RCC 7860 (cell line): ENCODE data around the gene WIPF1.

Experiments used
- DNase-seq: peaks from one replicate; pipeline ENCODE4 v3.0.0-alpha.2; 2015; ENCODE audit warnings: low spot score
- FAIRE-seq: peaks from 2 replicates; lab custom pipeline; 2012; peaks lifted over from hg19 to GRCh38; lab: Jason Lieb, UNC

The WIPF1 gene

GRCh38 chr2:174599310-174599921 is 1.8 kb upstream of the WIPF1 start:
- FAIRE-seq, result no peak
- no peak for DNase-seq

- FAIRE-seq, result no peak
- no peak for DNase-seq
Observed at GRCh38 chr2:174597009-174597344, 627 bp downstream of the WIPF1 start.

- DNase-seq (no peak), FAIRE-seq (no peak)
Observed at GRCh38 chr2:174595891-174596397, 1.7 kb downstream of the WIPF1 start.

GRCh38 chr2:174595116-174595809 is 2.3 kb downstream of the WIPF1 start:
- no peak for FAIRE-seq
- DNase-seq, result no peak

GRCh38 chr2:174594456-174594855 is 3.1 kb downstream of the WIPF1 start:
- no peak for FAIRE-seq

GRCh38 chr2:174593574-174594203 is 3.9 kb downstream of the WIPF1 start:
- DNase-seq (peak; percentile 31), FAIRE-seq (no peak)

More at GRCh38 chr2:174594456-174594855, 3.1 kb downstream of the WIPF1 start:
- DNase-seq, result no peak

GRCh38 chr2:174593041-174593440 is 4.6 kb downstream of the WIPF1 start:
- FAIRE-seq (no peak), DNase-seq (no peak)

- DNase-seq, result no peak
- FAIRE-seq, result no peak
Observed at GRCh38 chr2:174591740-174592139, 5.9 kb downstream of the WIPF1 start.

- FAIRE-seq (no peak), DNase-seq (no peak)
Observed at GRCh38 chr2:174590928-174591648, 6.5 kb downstream of the WIPF1 start.

- no peak for FAIRE-seq
- DNase-seq, result no peak
Observed at GRCh38 chr2:174590346-174590745, 7.3 kb downstream of the WIPF1 start.

- no peak for FAIRE-seq
- DNase-seq, result no peak
Observed at GRCh38 chr2:174589334-174589733, 8.3 kb downstream of the WIPF1 start.

GRCh38 chr2:174588463-174588862 is 9.1 kb downstream of the WIPF1 start:
- FAIRE-seq (no peak), DNase-seq (no peak)

GRCh38 chr2:174587579-174587978 is 10.0 kb downstream of the WIPF1 start:
- no peak for FAIRE-seq

GRCh38 chr2:174586418-174587295 is 10.9 kb downstream of the WIPF1 start:
- FAIRE-seq, result no peak
- no peak for DNase-seq

More at GRCh38 chr2:174587579-174587978, 10.0 kb downstream of the WIPF1 start:
- no peak for DNase-seq

- no peak for DNase-seq
- no peak for FAIRE-seq
Observed at GRCh38 chr2:174585657-174586252, 11.8 kb downstream of the WIPF1 start.

GRCh38 chr2:174585146-174585545 is 12.5 kb downstream of the WIPF1 start:
- no peak for DNase-seq
- FAIRE-seq, result no peak

GRCh38 chr2:174581491-174581890 is 16.1 kb downstream of the WIPF1 start:
- DNase-seq (no peak), FAIRE-seq (no peak)

- no peak for FAIRE-seq
- DNase-seq, result no peak
Observed at GRCh38 chr2:174580951-174581350, 16.7 kb downstream of the WIPF1 start.

GRCh38 chr2:174577967-174578589 is 19.5 kb downstream of the WIPF1 start:
- no peak for FAIRE-seq
- peak; percentile 18 for DNase-seq
